ENCODE data around the gene C3orf20. TPM values are rescaled to one million over a fixed set of nuclear protein-coding genes. Genes with fewer than 3 reads are reported as not detected.

The C3orf20 gene
- total RNA-seq, 1 donor from 2014 or later: 0.52 TPM

Other genes starting within 250 kb of the C3orf20 start
- gene GRIP2, start 134.8 kb upstream of the C3orf20 start, total RNA-seq: 8.9 TPM
- gene CCDC174, start 23.4 kb upstream of the C3orf20 start, total RNA-seq: 7.3 TPM
- gene FGD5, start 143.8 kb downstream of the C3orf20 start, total RNA-seq: 15.7 TPM

Data from skeletal muscle tissue (tissue), 1 donor.